ENCODE data around the gene ARHGEF11.

GRCh38 chr1:156943756-156944155 is 101.8 kb downstream of the ARHGEF11 start:
- TF ChIP-seq EP300 (IDR thresholded peaks at IDR 0.05) (no peak), CTCF (IDR thresholded peaks at IDR 0.05) (no peak)

Data from upper lobe of left lung (tissue), 4 donors.